IPS-11a (cell line): ENCODE results near the gene NUAK2.

Experiments used
- H3K4me3 ChIP-seq: one replicate; pipeline ENCODE4 v1.5.1; 2013; ENCODE audit warnings: low read depth, low read length, control low read depth

The NUAK2 gene

DNA sequence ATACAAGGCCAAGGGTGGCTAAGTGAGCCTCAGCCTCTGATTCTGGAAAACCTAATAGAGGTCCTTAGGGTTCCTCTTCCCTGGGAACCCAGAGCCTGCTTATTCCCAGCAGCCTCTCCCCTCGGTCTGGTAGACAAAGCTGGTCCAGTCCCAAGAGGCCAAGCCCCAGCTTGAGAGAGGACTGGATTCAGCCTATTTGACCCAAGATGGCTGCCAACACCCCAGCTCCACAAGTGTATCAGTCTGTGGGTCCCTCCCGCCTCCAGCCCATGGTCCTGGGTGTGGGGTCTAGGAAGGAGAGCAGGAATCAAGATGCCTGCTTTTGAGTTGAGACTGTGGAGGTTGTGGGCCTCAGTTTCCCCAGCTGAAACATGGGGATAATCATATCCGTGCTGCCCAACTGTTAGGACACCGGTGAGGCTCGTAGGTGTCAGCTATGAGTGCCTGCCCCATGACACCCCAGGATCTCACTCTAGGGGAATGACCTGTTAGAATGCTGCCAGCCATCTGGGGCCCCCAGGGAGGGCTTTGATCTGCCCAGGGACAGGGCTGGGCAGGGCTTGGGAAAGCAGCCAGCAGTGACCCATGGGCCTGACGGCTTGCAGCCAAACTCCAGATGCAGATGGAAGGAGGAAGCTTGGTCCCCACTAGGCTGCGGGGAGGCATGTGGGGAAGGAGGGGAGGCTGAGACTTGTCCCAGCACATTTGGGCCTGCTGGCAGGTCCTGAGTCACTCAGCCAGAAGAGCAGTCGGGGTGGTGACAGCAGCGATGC lies 45.4 kb downstream of the NUAK2 start:
- H3K4me3 ChIP-seq: no peak overlapping the region

- H3K4me3 ChIP-seq: no peak overlapping the region
Measured at GRCh38 chr1:205275133-205275532, 46.4 kb downstream of the NUAK2 start.

- H3K4me3 ChIP-seq: no peak overlapping the region
Measured at GRCh38 chr1:205274041-205274691, 47.4 kb downstream of the NUAK2 start.

GRCh38 chr1:205273551-205273982 lies 48.0 kb downstream of the NUAK2 start:
- no peak overlapping the region for H3K4me3 ChIP-seq

DNA sequence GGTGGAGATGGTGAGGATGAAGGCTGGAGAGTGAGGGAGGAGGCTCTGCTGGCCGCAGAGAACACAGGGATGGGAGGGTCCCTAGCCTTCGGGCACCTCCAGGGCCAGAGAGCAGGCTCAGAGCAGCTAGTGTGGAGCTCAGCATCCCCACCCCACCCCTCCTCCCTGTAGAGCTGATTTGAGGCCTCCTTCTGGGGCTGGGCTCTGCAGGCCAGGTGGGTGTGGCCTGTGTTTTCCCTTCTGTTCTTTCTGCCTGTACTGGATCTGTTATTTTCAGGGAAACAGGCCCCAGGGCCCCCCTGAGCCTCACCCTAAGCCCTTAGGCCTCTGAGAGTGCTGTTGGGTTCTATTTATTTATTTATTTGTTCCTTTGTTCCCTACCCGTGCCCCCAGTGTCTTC lies 49.0 kb downstream of the NUAK2 start:
- no peak overlapping the region for H3K4me3 ChIP-seq

DNA sequence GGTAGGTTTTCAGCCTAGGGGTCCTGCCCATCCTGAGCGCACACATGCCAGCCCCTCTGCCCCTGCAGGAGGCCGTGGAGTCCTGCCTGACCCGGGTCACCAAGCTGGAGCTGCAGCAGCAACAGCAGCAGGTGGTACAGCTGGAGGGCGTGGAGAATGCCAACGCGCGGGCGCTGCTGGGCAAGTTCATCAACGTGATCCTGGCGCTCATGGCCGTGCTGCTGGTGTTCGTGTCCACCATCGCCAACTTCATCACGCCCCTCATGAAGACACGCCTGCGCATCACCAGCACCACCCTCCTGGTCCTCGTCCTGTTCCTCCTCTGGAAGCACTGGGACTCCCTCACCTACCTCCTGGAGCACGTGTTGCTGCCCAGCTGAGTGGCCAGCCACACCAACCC lies 49.8 kb downstream of the NUAK2 start:
- no peak overlapping the region for H3K4me3 ChIP-seq

GRCh38 chr1:205271277-205271676 lies 50.3 kb downstream of the NUAK2 start:
- no peak overlapping the region for H3K4me3 ChIP-seq

- H3K4me3 ChIP-seq: no peak overlapping the region
Measured at GRCh38 chr1:205270764-205271163, 50.8 kb downstream of the NUAK2 start.

DNA sequence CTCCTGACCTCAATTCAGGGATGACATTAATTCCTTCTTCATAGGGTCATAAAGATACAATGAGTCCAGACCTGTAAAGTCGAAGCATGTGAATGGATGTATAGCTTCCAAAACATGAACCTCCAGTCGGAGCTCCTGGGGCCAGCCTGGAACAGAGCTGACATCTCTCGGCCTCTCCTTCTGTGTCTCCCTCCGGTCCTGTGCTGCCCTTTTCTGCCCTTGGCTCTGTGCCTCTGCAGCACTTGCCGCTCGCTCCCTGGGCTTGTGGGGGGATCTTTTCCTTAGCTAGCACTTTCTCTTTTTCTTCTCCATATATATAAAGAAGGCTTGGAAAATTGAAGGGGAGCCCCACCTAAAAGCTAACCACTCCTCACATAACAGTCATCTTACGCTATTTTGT lies 51.3 kb downstream of the NUAK2 start:
- H3K4me3 ChIP-seq: no peak overlapping the region

GRCh38 chr1:205269711-205270110 lies 51.8 kb downstream of the NUAK2 start:
- H3K4me3 ChIP-seq: no peak overlapping the region

- H3K4me3 ChIP-seq: no peak overlapping the region
Measured at GRCh38 chr1:205268846-205269680, 52.5 kb downstream of the NUAK2 start.

DNA sequence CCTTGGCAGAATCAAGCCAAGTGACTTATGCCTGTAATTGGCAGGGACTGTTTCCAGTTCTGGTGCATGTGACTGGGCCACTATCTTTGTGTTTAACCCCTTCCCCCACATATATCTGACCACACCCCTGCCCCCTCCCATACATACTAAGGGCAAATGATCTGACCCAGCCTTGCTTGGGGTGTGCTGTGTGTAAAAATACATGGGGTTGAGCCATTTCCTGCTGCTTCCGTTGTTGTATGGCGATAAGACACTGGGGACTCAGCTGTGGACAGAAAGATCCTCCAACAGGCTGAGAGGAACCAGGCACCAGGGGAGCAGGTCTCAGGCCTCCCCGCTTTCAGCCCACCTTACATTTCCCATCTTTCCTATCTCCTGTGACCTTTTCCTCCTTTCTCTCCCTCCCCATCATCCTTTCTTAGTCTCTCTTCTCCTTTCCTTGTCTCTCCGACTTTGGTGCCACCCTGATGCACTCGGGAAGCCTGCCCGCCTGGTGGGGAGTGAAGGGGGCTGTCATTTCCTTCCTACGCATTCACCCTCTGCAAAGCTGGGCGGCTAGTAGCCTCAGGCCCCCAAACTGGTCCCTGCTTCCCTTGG lies 54.1 kb downstream of the NUAK2 start:
- no peak overlapping the region for H3K4me3 ChIP-seq

DNA sequence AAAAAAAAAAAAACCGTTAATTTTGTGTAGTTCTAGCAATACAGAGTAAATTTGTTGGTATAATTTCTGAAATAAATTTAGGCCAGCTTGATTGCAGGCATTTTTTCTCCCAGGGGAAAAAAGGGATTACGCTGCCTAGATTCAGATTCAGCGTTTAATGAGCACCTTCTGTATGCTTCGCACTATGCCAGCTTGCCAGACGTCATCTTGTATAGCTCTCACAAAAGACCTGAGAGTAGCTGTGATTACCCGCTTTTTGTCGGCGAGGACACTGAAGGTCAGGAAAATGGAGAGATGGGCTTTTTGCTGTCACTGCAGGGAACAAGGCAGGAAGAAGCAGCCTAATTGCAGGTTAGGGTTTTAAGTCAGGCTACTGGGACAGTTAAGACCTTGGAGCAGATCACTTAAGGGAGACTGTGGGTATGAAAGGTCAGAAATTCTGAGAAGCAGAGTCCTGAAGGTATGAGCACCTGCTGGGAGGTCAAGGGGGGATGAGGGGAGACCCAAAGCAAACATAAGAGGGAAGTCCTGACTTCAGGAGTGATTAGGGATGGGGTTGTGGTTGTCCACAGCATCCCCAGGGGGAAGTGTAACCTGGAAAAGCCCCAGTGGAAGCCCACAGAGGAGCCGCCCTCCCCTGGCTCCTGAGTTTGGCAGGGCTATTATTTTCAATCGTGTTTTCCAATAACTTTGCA lies 54.8 kb downstream of the NUAK2 start:
- H3K4me3 ChIP-seq: no peak overlapping the region

DNA sequence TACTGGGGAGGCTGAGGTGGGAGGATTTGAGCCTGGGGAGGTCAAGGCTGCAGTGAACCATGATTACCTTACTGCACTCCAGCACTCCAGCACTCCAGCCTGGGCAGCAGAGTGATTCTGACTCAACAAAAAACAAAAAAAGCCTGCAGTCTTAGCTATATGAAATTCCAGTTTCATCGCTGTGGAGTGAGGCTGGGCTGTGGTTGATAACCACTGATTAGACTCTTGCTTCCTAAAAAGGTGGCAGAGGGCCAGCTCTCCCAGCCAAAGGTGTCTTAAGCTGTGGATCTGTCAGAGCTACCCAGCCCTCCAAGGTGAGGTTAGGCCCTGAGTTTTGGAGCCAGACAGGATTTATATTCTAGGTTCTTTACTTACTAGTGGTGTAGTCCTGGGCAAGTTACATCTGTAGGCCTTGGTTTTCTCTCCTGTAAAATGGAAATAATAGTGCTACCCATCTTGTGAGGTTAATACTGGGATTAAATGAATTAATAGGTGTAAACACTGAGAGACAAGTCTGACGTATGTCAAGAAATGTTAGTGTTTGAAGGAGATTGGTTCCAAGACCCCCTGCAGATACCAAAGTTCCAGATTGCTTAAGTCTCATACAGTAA lies 57.9 kb downstream of the NUAK2 start:
- H3K4me3 ChIP-seq: no peak overlapping the region

- H3K4me3 ChIP-seq: no peak overlapping the region
Measured at GRCh38 chr1:205262731-205263171, 58.8 kb downstream of the NUAK2 start.

DNA sequence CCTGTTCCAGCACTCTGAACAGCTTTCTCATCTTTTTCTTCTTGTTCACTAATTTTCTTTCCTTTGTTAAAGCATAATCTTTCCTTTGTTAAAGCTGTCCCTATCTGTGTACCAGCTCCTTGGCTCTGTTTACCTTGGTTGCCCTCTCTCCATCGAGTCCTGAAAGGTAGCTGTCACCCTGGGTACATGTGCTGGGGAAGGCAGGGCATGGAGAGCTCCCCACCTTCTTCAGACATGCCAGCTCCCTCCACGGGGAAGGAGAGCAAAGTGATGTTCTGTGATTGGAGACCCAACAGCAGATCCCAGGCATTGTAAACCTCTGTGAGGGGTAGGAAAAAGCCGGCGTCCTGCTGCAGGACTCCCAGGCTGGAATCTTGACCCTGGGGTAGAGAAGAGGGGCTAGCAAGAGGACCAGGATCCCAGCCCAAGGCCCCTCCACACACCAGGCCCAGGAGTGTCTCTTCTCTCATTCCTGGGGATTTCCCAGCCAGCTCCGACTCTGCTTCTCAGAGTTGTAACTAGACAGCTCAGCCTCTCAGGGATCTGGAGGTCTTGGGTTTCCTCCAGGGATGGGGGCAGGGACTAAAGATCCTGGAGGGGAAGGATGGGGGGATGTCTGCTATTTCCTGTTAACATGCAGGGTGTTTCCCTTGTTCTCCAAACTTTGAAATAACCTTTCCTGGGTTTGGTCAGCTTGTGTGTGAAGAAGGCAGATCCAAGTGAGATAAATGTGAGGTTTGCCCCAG lies 59.4 kb downstream of the NUAK2 start:
- no peak overlapping the region for H3K4me3 ChIP-seq

- H3K4me3 ChIP-seq: no peak overlapping the region
Measured at GRCh38 chr1:205260948-205261732, 60.4 kb downstream of the NUAK2 start.

- no peak overlapping the region for H3K4me3 ChIP-seq
Measured at GRCh38 chr1:205259998-205260397, 61.5 kb downstream of the NUAK2 start.
